HG03342 (cell line): ENCODE results near the gene YY1.
"Not testable (repeated sequence)": the region's sequence is repeated elsewhere in the genome, so short reads cannot be mapped to it uniquely, and the experiment has no call there.

Source experiments
- ATAC-seq: cut with Tn5 transposase; IDR thresholded peaks from one replicate; pipeline ENCODE4 v1.9.1; 2021; ENCODE audit warnings: mild to moderate bottlenecking, moderate library complexity; ENCODE audit not compliant: unreplicated experiment

YY1 gene

DNA sequence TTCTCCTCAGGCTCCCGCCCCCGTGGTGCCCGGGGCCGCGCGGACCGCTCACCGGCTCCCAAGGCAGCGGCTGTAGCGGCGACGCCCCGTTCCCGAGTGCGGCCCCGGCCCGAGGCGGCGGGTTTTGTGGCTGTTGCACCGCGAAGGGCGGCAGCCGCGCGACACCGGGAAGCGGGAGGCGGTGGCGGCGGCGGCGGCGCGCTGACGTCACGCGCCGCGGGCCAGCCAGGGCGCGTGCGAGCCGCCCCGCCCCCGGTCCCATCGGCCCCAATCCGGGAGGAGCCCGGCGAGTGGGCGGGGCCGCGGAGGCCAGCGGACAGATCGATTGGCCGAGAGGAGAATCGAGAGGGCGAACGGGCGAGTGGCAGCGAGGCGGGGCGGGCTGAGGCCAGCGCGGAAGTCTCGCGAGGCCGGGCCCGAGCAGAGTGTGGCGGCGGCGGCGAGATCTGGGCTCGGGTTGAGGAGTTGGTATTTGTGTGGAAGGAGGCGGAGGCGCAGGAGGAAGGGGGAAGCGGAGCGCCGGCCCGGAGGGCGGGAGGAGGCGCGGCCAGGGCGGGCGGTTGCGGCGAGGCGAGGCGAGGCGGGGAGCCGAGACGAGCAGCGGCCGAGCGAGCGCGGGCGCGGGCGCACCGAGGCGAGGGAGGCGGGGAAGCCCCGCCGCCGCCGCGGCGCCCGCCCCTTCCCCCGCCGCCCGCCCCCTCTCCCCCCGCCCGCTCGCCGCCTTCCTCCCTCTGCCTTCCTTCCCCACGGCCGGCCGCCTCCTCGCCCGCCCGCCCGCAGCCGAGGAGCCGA is at the start of gene YY1:
TSS of gene YY1 (plus strand) at position 726 of the 792 bp plus-strand sequence. CDS start 101 bp downstream, outside the sequence.
- ATAC-seq: peak; percentile 79

DNA sequence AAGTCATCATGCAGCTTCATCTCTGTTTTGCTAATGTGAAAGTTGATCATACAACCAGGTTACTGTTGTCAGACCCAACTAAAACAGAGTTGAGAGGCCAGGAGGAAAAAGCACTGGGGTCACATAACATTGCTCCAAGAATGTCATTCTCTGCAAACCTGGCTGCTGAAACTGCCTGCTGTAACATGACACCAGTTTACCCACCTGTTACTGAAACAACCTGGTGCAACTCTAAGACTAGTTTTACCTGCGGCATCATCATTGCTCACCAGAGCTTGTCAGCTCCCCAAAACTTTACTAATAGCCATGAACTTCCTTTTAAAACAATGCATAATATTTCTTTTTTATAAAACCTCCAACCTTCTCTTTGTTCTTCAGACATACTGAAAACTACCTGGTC is 48.8 kb upstream of the YY1 start:
- no peak for ATAC-seq

DNA sequence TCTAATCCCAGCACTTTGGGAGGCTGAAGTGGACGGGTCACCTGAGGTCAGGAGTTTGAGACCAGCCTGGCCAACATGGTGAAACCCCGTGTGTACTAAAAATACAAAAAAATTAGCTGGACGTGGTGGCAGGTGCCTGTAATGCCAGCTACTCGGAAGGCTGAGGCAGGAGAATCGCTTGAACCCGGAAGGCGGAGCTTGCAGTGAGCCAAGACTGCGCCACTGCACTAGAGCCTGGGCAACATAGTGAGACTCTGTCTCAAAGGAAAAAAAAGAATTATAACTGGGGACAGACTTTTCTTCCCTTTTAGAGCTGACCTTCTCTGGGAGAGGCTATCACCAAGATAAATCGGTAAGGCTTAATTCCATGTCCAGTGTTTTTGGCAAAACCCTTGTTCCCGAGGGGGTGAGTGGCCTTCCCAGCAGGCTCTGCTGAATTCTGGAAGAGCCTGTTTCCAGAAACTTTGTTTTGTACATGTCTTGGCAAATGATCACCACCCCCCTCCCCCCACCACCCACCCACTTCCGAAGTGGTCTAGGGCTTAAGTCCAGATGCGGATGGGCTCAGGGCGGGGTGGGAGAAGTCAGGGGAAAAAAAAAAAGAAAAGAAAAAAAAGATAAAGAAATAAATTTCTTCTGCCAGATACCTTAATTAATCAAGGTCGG is 47.2 kb upstream of the YY1 start:
- no peak for ATAC-seq

DNA sequence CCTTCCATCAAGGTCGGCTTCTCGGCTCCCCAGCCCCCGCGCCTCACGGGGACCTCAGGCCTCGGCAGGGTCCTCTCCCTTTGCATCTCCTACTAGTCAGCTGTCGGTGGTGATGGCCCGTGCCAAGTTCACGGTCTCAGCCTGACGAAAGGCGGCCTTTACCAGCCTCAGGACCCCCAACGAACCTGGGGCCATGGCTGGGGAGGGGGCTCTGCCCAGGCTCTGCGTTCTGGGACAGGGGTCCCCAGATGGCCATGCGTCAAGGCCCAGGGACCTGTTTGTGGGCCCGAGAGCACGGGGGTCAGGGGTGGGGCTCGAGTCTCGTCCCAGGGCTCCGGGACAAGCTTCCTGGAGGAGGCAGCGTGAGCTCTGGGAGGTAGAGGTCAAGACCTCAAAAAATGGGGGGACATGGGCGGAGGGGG is 46.7 kb upstream of the YY1 start:
- no peak for ATAC-seq

DNA sequence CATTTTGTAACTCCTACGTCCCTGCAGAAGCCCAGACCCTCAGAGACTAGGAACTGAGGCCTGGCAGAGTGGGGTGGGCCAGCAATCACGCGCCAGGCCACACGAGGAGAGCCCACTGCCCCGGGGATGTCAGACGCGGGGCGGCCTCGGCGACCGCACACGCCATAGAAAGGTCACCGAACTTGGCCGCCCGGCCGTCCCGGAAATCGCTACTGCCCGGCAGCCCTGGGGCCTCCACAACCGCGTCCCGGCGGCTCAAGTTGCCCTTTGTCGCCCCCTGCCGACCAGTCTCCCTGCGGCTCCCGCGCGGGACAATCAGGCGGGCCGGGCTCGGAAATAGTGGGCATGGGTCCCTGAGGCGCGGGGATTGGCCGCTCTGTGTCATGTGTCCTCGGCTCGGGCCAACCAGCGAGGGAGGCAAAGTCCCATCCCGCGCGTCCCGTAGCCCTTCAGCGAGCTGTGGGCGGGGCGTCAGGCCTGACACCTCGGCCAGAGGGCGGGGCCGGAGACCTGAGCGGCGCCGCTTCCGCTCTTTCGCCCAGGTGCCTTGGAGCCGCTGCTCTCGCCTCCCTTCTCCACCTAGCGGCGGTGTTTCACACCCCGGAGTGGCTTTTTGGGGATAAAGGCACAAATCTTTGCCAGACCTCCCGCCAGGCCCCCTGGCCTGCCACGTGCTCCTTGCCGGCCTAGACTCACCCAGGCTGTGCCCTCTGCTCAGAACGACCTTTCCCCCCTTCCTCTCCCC is 46.1 kb upstream of the YY1 start:
- peak; percentile 100 for ATAC-seq

DNA sequence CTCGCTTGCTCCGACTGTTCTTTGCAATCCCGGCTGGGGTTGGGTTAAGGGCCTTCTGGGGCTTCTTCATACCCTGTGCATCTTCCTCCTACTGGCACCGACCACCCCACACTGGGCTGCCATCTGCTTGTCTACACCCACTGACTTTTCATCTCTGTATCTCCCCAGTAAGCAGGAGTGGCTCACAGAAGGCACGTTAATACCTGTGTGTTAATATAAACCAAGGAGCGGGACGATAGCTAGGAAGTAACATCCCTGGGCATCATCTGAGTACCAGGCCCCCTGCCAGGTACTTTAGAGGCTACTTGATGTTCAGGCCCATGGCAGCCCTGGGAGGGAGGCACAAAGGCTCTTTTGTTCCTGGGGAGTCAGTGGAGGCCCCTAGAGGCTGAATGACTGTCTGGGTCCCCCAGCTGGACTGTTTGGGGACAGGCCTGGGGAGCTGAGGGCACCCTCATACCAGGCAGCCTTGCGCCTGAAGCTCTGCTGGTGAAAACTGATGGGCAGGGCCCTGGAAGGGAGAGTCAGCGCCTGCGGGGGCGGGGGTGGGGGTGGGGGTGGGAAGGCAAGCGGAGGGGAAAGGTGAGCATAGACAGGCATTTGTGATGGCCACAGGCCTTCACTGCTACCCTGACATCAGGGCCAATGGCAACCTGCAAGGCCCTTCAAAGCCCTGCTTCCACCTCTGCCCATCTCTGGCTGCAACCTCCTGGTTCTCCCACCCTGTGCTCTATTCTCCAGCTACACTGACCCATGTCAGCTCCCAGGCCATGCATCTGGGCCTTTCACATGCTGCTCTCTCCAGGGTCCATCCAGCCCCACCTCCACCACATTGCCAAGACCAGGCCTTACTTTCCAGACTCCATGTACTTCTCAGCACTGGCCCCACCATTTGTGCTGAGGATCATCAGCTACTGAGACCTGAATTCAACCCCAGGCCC is 45.3 kb upstream of the YY1 start:
- no peak for ATAC-seq

DNA sequence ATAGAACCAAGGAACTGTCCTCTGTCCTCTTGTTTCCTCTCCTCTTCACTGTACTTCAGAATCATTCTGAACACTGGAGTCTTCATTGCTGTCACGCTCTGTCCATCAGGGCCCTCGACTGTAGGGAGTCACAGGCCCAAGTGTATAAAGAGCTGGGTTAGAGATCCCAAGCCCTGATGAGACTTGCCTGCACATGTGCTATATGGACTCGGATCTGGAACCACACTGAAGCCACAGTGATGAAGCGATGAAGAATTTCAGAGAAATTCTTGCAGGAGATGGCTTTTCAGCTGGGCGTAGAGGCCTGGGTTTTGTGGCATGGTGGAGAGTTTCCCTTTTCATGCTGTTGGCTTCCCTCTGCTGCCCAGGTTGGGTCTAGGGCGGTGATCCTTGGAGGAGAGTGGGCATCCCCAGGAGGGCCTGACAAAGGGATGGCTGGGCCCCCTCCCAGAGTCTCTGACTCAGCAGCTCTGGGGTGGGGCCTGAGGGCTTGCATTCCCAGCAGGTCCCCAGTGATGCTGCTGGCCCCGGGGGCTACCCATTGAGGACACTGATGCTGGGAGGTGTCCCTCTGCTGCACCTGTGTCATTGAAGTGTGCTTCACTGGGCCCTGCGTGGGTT is 39.6 kb upstream of the YY1 start:
- no peak for ATAC-seq

DNA sequence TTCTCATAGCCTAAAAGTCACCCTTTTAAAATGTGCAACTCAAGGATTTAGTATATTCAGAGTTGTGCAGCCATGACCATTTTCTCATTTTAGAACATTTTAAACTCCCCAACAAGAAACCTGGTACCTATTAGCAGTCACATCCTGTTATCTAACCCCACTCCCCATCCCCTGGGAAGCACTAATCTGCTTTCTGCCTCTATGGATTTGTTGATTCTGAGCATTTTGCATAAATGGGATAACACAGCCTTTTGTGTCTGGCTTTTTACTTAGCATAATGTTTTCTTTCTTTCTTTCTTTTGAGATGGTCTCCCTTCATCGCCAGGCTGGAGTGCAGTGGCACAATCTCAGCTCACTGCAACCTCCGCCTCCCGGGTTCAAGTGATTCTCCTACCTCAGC is 38.6 kb upstream of the YY1 start:
- no peak for ATAC-seq

DNA sequence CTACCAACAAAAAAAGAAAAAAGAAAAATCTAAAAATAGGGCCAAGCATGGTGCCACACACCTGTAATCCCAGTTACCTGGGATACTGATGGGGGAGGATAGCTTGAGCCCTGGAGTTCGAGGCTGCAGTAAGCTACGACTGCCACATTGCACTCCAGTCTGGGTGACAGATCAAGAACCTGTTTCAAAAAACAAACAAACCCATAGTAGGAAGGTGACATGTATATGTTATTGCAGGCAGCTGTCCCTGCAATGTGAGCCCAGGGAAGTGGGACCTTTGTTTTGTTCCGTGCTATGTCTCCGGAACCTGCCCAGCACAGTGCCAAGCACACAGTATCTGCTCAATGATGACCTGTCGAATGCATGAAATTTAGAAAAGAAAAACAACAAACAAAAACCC is 37.2 kb upstream of the YY1 start:
- ATAC-seq: no peak

DNA sequence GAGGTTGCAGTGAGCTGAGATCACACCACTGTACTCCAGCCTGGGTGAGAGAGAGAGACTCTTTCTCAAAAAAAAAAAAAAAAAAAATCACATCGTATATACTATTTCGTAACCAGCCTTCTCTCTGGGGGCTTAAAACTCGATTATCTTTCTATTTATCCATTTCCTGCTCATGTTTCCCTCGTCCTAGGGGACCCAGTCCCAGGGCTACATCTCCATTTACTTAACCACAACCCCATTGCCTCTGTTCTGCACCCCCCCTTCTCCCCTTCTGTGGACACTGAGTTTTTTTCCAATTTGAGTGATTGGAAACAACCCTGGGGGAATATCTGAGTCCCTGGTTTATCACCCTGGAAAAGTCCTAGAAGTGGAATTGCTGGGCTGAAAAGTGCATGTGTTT is 36.2 kb upstream of the YY1 start:
- ATAC-seq: no peak

DNA sequence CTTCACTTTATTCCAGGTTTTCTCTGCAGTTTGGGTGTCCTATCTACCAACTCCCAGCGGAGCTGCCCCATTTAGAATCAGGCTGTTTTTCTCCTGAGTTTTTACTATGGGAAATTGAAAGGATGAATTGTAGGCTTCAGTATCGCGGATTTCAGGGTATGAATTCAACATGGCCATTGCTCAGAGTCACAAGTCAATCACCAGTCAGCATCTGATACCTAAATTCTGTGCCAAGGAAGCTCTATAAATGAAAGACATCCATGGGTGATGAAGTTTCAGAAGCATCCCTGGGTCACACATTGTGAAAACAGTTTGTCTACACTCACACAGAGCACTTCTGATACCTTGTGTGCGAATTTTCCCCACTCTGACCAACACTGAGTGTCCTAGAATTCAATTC is 35.8 kb upstream of the YY1 start:
- no peak for ATAC-seq

DNA sequence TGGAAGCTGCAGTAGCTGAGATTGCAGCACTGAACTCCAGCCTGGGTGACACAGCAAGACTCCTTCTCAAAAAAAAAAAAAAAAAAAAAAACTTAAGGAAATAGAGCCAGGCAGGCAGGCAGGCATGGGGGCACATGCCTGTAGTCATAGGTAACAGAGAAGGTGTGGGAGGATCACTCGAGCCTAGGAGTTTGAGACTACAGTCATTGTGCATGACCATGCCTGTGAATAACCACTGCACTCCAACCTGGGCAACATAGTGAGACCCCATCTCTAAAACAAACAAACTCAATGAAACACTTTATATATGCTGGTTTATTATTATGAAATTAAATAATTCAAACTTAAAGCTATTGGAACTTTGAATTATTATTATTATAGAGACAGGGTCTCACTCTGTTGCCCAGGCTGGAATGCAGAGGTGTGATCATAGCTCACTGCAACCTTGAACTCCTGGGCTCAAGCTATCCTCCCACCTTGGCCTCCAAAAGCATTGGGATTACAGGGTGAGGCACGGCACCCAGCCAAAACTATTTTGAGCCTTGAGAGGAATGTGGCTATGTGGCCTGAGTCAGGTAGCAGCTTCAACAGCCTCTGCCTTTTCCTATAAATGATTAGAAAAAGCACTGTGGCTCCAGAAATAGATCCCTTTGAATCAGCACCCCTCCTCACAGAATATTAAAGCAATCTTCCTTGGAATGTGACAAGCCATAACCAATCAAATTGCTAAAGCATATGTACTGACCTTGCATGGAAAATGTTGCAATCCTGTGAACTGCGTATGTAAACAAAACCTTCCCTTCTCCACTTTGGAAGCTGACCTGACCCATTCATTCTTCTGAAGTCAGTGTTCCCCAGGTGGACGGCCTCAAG is 34.7 kb upstream of the YY1 start:
- no peak for ATAC-seq

DNA sequence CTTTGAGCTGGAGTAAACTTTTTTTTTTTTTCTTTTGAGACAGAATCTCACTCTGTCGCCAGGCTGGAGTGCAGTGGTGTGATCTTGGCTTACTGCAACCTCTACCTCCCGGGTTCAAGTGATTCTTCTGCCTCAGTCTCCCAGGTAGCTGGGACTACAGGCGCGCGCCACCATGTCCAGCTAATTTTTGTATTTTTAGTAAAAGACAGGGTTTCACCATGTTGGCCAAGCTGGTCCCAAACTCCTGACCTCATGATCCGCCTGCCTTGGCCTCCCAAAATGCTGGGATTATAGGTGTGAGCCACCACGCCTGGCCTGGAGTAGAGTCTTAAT is 34.1 kb upstream of the YY1 start:
- not testable (repeated sequence) for ATAC-seq

DNA sequence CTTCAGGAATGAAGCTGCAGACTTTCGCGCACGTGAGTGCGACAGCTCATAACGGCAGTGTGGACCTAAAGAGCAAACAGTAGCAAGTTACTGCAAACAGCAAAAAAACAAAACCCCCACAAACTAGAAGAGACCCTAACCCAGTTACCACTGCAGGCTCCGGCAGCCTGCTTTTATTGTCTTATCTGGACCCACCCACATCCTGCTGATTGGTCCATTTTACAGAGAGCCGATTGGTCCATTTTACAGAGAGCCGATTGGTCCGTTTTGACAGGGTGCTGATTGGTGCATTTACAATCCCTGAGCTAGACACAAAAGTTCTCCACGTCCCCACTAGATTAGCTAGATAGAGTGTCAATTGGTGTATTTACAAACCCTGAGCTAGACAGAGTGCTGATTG is 31.4 kb upstream of the YY1 start:
- ATAC-seq: not testable (repeated sequence)

DNA sequence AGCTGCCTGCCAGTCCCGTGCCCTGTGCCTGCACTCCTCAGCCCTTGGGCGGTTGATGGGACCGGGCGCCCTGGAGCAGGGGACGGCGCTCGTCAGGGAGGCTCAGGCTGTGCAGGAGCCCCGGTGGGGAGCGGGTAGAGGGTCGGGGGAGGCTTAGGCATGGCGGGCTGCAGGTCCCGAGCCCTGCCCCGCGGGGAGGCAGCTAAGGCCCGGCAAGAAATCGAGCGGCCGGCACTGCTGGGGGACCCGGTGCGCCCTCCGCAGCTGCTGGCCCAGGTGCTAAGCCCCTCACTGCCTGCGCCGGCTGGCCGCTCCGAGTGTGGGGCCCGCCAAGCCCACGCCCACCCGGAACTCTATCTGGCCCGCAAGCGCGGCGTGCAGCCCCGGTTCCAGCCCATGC is 30.8 kb upstream of the YY1 start:
- not testable (repeated sequence) for ATAC-seq

DNA sequence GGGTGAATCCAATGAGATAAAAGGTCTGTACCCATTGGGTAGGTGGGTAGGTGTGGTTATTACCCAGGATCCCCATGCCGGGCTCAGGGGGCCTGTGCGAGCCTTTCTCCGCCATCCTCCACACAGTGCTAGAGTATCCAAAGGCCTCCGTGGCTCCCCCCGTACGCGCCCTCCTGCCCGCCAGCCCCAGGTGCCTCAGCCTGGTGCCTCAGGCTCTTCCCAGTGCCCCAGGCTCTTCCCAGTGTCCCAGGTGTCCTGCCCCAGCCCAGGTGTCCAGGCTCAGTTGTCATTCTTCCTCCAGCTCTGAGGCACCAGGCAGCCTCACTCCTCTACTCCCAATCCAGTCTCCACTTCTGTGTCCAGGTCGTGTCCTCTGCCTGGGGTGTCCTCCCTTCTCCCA is 27.6 kb upstream of the YY1 start:
- ATAC-seq: no peak

DNA sequence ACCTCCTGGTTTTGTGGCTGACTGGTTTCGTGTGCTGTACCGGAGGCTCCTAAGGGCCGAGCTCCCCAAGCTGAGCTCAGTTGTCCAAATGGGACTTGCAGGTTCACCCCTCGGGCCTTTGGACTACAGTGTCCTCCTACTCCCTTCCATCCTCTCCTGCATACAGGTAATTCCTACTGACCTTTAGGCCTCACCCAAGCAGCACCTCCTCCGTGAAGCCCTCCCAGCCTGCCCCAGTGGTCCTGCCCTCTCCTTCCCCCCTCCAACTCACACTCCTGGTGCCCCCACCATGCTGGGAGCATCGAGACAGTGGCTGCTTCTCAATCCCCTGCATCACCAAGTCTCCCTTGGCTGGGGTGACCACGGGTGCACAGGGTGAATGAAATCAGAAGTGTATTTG is 27.1 kb upstream of the YY1 start:
- no peak for ATAC-seq

DNA sequence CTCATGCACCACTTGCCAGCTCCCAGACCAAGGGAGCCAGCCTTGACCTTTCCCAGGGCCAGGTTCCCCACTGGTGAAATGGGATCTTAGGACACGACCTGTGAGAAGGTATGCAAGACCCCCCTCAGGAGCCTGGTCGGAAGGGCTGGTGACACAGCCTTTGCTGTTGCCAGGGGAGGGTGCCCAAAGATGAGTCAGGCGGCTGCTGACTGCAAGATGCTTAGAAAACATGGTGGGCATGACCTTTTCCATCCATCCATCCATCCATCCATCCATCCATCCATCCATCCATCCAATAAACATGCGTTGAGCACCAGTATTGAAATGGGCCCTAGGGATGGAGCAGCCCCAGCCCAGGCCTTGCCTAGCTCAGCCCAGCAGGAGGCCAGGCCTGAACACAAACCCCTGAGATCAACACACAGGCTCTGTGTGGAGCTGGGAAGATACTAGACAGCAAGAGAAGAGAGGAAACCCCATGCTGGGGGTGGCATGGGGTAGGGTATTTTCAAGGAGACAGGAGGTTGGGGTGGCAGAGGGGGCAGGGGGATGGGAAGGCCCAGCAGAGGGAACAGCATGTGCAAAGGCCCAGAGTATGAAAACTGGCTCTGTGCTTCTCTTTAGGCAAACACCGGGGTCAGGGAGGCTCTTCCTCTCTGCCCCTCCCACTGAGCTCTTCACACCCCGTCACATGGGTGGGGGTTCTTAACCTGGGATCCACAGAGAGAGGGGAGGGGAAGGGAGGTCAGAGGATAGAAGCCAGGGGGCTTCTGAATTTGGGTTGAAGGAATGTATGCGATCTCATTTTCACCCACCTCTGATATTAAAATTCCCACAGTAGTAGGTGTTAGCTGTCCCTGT is 26.2 kb upstream of the YY1 start:
- ATAC-seq: no peak

DNA sequence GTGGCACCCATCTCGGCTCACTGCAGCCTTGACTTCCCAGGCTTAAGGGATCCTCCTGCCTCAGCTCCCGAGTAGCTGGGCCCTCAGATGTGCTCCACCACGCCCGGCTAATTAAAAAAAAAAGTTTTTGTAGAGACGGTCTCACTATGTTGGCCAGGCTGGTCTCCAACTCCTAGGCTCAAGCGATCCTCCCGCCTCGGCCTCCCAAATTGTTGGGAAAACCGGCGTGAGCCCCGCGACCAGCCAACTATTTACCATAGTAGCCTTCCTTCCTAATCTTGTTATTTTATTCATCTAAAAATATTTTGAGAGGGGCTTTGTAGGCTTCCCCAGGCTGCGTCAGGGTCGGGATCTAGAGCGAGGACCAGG is 25.4 kb upstream of the YY1 start:
- no peak for ATAC-seq
